IPS-18c (cell line): ENCODE measurements around the gene TSPAN13.

Source experiments
- H3K4me3 ChIP-seq: 2 replicates; pipeline ENCODE4 v1.7.0; 2013; ENCODE audit warnings: low read depth, mild to moderate bottlenecking, low read length, moderate library complexity; ENCODE audit not compliant: insufficient read depth
- H3K9me3 ChIP-seq: one replicate; pipeline ENCODE4 v1.6.1; 2013; ENCODE audit warnings: mild to moderate bottlenecking, low read length, moderate library complexity; ENCODE audit not compliant: control insufficient read depth, insufficient read depth

TSPAN13 gene

GRCh38 chr7:16753102-16753931 lies at the start of gene TSPAN13:
Gene TSPAN13 (plus strand): TSS chr7:16753755. CDS start chr7:16753968, 213 bp downstream.
- Histone ChIP-seq H3K9me3 (no peaks in the 10 kb centered on the region), H3K4me3 (peak within 1 kb of the TSS; percentile 93)

DNA sequence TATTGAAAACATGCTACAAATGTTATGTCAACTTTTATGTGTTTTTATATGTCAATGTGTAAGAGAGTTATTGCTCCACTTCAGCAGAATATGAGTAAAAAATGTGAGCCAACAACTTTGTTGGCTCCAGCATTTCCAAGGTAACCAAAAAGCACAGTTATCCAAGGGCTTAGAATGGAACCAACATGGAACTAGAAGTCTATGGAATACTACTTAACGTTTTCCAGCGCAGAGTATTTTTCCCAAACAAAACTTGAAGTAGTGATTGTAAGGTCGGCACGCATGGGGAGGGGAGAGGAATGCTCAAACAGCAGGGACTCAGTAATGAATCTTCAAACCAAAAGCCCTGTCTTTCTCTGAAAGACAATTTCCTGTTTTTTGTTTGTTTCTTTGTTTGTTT lies 45.0 kb upstream of the TSPAN13 start:
- Histone ChIP-seq H3K4me3 (no peak overlapping the region), H3K9me3 (no peaks in the 10 kb centered on the region)

DNA sequence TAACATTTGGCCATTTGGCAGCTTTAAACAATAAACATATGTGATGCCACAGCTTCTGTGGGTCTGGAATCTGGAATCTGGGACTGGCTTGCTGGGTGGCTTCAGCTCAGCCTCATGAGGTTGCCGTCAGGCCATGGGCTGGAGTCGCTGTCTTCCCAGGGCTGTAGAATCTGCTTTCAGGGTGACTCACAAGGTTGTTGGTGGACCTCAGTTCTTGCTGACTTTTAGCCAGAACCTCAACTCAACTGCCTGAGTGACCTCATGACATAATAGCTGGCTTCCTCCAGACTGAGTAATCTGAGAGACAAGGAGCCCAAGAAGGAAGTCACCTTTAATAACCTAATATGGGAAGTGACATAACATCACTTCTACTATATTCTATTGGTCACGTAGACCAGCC lies 44.6 kb upstream of the TSPAN13 start:
- Histone ChIP-seq H3K9me3 (no peaks in the 10 kb centered on the region), H3K4me3 (no peak overlapping the region)

- Histone ChIP-seq H3K4me3 (no peak overlapping the region), H3K9me3 (no peaks in the 10 kb centered on the region)
Measured at GRCh38 chr7:16710651-16711050, 42.9 kb upstream of the TSPAN13 start.

DNA sequence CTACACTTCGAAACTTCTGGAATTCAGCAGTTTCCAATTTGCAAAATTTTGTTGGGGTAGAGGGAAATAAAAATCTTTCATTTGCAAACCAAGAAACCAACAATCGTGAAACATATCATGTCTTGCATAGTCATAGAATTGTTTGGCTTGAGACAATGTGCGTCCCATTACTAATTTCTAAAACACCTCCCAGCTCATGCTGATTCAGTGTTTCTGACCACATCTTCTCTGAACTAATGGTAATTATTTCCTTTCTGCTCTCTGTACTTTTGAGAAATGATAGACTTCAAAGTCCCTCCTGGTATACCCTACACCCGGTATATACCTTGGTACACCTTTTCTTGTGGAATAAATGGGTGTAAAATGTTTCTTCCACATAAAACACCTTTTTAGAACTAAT lies 41.8 kb upstream of the TSPAN13 start:
- Histone ChIP-seq H3K4me3 (no peak overlapping the region), H3K9me3 (no peaks in the 10 kb centered on the region)

DNA sequence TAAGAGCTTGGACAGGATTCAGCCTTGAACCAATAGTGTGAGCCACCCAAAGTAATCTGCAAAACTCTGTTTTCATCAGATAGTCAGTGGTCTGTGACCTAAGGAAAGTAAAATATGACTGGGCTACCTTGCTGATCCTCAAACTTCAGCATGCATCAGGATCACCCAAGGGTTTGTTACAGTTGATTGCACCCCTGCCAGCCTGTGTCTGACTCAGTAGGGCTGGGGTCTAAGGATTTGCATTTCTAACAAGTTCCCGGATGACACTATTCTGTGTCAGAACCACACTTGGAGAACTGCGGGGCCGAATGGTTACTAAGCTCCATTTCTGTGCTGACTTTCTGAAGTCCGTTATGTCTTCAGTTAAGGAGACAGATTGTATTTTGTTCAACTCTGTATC lies 40.6 kb upstream of the TSPAN13 start:
- H3K4me3 ChIP-seq, result no peak overlapping the region
- H3K9me3 ChIP-seq, result no peaks in the 10 kb centered on the region

- H3K9me3 ChIP-seq, result no peaks in the 10 kb centered on the region
- no peak overlapping the region for H3K4me3 ChIP-seq
Measured at GRCh38 chr7:16715928-16716327, 37.6 kb upstream of the TSPAN13 start.

GRCh38 chr7:16718111-16718656 lies 35.4 kb upstream of the TSPAN13 start:
- Histone ChIP-seq H3K9me3 (no peaks in the 10 kb centered on the region), H3K4me3 (no peak overlapping the region)

- no peaks in the 10 kb centered on the region for H3K9me3 ChIP-seq
Measured at GRCh38 chr7:16719699-16720098, 33.9 kb upstream of the TSPAN13 start.

GRCh38 chr7:16721541-16721940 lies 32.0 kb upstream of the TSPAN13 start:
- H3K9me3 ChIP-seq, result no peaks in the 10 kb centered on the region
- H3K4me3 ChIP-seq, result no peak overlapping the region

More at GRCh38 chr7:16719699-16720098, 33.9 kb upstream of the TSPAN13 start:
- H3K4me3 ChIP-seq, result no peak overlapping the region

GRCh38 chr7:16724344-16724743 lies 29.2 kb upstream of the TSPAN13 start:
- Histone ChIP-seq H3K4me3 (no peak overlapping the region), H3K9me3 (no peaks in the 10 kb centered on the region)

- no peak overlapping the region for H3K4me3 ChIP-seq
Measured at GRCh38 chr7:16726189-16726588, 27.4 kb upstream of the TSPAN13 start.

DNA sequence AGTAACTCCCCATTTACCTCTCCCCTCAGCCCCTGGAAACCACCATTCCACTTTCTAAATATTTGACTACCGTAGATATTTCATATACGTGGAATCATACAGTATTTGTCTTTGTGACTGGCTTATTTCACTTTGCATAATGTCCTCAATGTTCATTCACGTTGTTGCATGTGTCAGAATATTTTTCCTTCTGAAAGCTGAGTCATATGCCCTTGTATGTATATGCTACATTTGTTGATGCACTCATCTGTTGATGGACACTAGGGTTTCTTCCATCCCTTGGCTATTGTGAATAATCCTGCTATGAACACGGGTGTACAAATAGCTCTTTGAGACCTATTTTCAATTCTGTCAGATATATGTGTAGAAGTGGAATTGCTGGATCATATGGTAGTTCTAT lies 25.8 kb upstream of the TSPAN13 start:
- H3K9me3 ChIP-seq, result no peaks in the 10 kb centered on the region
- H3K4me3 ChIP-seq, result no peak overlapping the region

More at GRCh38 chr7:16726189-16726588, 27.4 kb upstream of the TSPAN13 start:
- H3K9me3 ChIP-seq, result no peaks in the 10 kb centered on the region

- Histone ChIP-seq H3K4me3 (no peak overlapping the region), H3K9me3 (no peaks in the 10 kb centered on the region)
Measured at GRCh38 chr7:16728811-16729210, 24.7 kb upstream of the TSPAN13 start.

DNA sequence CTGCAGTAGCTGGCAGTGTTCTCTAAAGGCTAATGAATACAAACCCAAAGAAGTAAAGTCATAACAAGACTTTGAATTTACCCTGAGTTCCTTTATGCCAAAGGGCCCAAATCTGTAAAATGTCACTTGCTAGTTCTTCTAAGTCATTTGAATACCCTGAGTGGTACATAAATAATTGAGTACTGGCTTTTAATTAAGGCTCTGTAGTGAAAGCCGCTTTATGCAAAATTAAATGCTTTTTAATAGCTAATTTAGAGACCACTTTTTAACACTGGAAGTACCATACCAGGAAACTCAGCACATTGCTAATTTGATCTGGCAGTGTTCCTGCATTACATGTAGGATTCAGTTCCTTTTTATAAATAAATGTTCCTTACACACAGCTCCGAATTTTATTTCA lies 24.0 kb upstream of the TSPAN13 start:
- H3K9me3 ChIP-seq, result no peaks in the 10 kb centered on the region

DNA sequence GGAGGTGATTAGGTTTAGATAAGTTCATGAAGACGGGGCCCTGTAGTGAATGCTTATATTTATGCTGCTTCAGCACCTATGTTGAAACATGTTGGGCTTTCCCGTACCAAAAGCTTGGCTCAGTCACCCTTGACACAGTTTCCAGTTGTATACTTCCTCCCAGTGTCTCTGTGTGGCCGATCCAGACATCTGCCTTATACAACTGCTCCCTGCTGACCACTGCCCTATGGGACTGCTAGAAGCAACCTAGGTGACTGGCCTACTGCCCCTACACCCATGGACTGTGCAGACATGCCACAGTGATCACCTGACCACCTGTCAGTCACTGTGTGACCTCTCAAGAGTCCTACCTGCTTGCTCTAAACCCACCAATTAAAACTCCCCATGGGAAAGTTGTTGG lies 22.6 kb upstream of the TSPAN13 start:
- Histone ChIP-seq H3K9me3 (no peaks in the 10 kb centered on the region), H3K4me3 (no peak overlapping the region)

More for the DNA sequence above, 24.0 kb upstream of the TSPAN13 start:
- H3K4me3 ChIP-seq, result no peak overlapping the region

GRCh38 chr7:16732828-16733227 lies 20.7 kb upstream of the TSPAN13 start:
- Histone ChIP-seq H3K9me3 (no peaks in the 10 kb centered on the region), H3K4me3 (no peak overlapping the region)

DNA sequence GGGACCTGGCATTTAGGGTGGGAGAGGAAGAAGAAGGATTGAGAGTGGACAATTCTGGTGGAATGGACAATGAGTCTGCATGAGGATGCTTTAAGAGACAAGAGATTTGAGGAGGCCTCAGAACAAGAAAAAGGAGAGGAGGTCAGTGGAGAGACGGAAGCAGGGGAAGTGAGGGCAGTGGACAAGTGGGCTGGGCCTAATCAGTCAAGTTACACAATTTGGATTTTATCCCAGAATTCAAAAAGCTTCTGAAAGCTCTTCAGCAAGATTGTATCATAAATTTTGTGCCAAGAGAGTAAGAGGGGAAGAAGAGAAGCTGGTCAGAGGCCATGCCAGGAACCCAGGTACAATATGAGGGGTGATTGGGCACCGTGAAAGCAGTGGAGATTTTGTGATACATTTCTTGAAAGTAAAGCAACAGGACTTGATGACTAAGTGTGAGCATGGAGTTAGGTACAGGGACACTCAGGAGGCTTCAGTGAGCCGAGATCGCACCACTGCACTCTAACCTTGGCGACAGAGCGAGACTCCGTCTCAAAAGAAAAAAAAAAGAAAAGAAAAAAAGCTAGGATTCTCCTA lies 19.3 kb upstream of the TSPAN13 start:
- Histone ChIP-seq H3K4me3 (no peak overlapping the region), H3K9me3 (no peaks in the 10 kb centered on the region)
